Uterus (tissue), 2 donors: ENCODE data around the gene EMILIN3.

Source experiments
- POLR2A ChIP-seq, 2 donors: fragments of 450-650 bp; IDR thresholded peaks; one replicate each; pipeline ENCODE4 v1.6.1; 2016; ENCODE audit warnings: antibody characterized with exemption in 2 of 2, mild to moderate bottlenecking in 1 of 2, moderate library complexity in 1 of 2
- TF ChIP-seq, protein P1 (sequence below), 4 experiments: fragments of 200-600 bp in 2 of 4; fragments of 450-650 bp in 2 of 4; sonication (generic) in 2 of 4; IDR thresholded peaks; one replicate each; pipeline ENCODE4 v1.5.1; 2016 to 2019; ENCODE audit warnings: antibody characterized with exemption in 4 of 4, mild to moderate bottlenecking in 2 of 4, moderate library complexity in 1 of 4

DNA sequence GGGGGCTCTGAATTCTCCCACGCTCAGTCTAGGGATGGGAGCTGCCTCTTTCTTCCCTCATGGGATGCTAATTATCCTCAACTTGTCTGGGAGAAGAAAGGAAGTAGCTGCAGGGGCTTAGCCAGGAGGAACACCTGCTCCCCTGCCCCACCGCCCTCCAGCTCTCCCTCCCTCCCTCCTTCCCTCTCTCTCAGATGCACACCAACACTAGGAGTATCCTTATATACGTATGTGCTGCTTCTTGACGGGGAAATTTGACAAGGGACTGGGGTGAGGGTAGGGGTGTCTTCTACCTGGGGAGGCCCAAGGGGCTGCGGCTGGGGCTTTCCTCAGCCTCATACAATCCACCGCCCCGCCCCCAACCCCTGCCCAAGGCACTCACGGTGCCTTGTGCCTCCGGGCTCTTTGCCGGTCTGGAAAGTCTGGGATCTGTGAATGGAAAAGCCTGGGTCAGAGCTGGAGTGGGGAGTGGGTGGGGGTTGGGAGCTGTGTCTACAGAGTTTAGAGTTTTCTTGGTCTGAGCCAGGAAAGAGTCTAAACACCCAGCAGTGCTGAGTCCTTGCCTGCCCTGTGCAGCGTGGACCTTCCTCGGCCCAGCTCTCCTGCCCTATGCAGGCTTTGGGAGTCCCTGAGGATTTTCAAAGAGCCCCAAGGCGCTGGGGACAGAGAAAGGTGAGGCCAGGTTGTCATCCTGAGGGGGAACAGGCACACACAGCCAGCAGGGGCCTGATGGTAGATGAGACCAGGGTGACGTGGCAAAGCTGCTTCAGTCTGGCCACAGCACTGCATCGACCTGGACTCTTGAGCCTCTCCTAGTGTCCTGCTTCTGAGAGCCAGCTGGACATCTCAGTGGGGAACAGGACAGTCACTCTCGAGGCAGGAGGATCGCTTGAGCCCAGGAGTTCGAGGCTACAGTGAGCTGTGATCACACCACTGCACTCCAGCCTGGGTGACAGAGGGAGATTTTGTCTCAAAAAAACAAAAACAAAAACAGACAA, 29.3 kb upstream of the EMILIN3 start:
- TF ChIP-seq, protein P1, sequence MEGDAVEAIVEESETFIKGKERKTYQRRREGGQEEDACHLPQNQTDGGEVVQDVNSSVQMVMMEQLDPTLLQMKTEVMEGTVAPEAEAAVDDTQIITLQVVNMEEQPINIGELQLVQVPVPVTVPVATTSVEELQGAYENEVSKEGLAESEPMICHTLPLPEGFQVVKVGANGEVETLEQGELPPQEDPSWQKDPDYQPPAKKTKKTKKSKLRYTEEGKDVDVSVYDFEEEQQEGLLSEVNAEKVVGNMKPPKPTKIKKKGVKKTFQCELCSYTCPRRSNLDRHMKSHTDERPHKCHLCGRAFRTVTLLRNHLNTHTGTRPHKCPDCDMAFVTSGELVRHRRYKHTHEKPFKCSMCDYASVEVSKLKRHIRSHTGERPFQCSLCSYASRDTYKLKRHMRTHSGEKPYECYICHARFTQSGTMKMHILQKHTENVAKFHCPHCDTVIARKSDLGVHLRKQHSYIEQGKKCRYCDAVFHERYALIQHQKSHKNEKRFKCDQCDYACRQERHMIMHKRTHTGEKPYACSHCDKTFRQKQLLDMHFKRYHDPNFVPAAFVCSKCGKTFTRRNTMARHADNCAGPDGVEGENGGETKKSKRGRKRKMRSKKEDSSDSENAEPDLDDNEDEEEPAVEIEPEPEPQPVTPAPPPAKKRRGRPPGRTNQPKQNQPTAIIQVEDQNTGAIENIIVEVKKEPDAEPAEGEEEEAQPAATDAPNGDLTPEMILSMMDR (IDR thresholded peaks at IDR 0.05) = no peak
- no peak for TF ChIP-seq POLR2A (IDR thresholded peaks at IDR 0.05)
